Uterus (tissue), 2 donors: ENCODE results near the gene DPH1.

Experiments used
- CTCF ChIP-seq, 4 experiments: fragments of 200-600 bp in 2 of 4; fragments of 450-650 bp in 2 of 4; sonication (generic) in 2 of 4; IDR thresholded peaks; one replicate each; pipeline ENCODE4 v1.5.1; 2016 to 2019; ENCODE audit warnings: antibody characterized with exemption in 4 of 4, mild to moderate bottlenecking in 2 of 4, moderate library complexity in 1 of 4
- POLR2A ChIP-seq, 2 donors: fragments of 450-650 bp; IDR thresholded peaks; one replicate each; pipeline ENCODE4 v1.6.1; 2016; ENCODE audit warnings: antibody characterized with exemption in 2 of 2, mild to moderate bottlenecking in 1 of 2, moderate library complexity in 1 of 2

GRCh38 chr17:2074919-2075318 is 45.0 kb downstream of the DPH1 start:
- TF ChIP-seq POLR2A (IDR thresholded peaks at IDR 0.05): no peak
- no peak for TF ChIP-seq CTCF (IDR thresholded peaks at IDR 0.05)
